ENCODE results near the gene TMEM217. TPM values are rescaled to one million over a fixed set of nuclear protein-coding genes. Genes with fewer than 3 reads are reported as not detected.
A peak's percentile ranks its signal among the peaks of the same experiment; 100 is the strongest.

Gene TMEM217
- total RNA-seq, 5 donors from 2014 or later (not counting 1 experiment from before 2014, with no cell fraction given) = 0.22 to 1.3 (median 0.49) TPM

- no peaks in the 10 kb centered on the region for H3K9me3 Mint-ChIP-seq
- ATAC-seq (replicated peaks in 1 of 4) = no peak
These were observed 3.3 kb upstream of the TMEM217 start for GRCh38 chr6:37261198-37261597.

DNA sequence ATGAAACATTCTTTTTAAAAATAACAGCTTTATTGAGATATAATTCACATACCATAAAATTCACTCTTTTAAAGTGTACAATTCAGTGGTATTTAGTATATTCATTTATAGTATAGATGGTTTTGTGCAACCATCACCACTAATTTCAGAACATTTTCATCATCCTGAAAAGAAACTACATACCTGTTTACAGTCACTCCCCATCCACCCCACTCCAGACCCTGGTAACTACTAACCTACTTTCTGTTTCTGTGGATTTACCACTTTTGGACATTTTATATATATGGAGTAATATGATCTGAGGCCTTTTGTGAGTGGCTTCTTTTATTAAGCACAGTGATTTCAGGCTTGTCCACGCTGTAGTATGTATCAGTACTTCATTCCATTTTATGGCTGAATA is 2.5 kb upstream of the TMEM217 start:
- WGBS (ENCODE audit: insufficient coverage) = no CpG with 5 or more reads among the region's 1 CpG
- ATAC-seq (replicated peaks in 1 of 4) = no peak
- ChIA-PET POLR2A (no interaction called here), CTCF (no interaction called here)
- H3K9me3 Mint-ChIP-seq = no peaks in the 10 kb centered on the region
- no peak overlapping the region for H3K27ac ChIP-seq (ENCODE audit: low read length)
- H3K27ac Mint-ChIP-seq = no peak overlapping the region
- peaks cover 10% of the 10 kb centered on the region for H3K36me3 Mint-ChIP-seq
- DNase-seq = no peak
- H3K4me1 Mint-ChIP-seq = peaks cover 59 to 64% (median 63%) of the 10 kb centered on the region in 3 donors
- H3K4me3 Mint-ChIP-seq = no peak overlapping the region
- H3K27me3 ChIP-seq (replicated peaks in 1 of 2; ENCODE audit: control insufficient read depth in 2 of 2, extremely low read depth in 1 of 2, insufficient read depth in 2 of 2, low read length in 1 of 2) = no peaks in the 10 kb centered on the region
- peaks cover 14 to 24% of the 10 kb centered on the region in 2 experiments for H3K4me1 ChIP-seq (ENCODE audit: control insufficient read depth in 1 of 2, extremely low read depth in 1 of 2, insufficient read depth in 2 of 2, low read length in 2 of 2)
- H3K27me3 Mint-ChIP-seq = no peaks in the 10 kb centered on the region
- no peak overlapping the region for H3K4me3 ChIP-seq (ENCODE audit: control insufficient read depth in 1 of 2, extremely low read depth in 1 of 2, low read length in 1 of 2)
- peaks cover 0 to 2% of the 10 kb centered on the region in 2 donors for H3K36me3 ChIP-seq (ENCODE audit: control insufficient read depth in 2 of 2, extremely low read depth in 1 of 2, insufficient read depth in 1 of 2, low read length in 1 of 2)
- no peaks in the 10 kb centered on the region for H3K9me3 ChIP-seq

More at GRCh38 chr6:37261198-37261597, 3.3 kb upstream of the TMEM217 start:
- ChIA-PET CTCF (interaction anchor here (0.6 to 0.9 kb wide), 4 partner anchors 62 to 313 kb away, joined by 3 to 9 read pairs (median 4); no protein-coding TSS in a partner anchor), POLR2A (interaction anchor here in 1 of 2 donors (0.6 kb wide), 1 partner anchor 8 kb away, joined by 4 read pairs; no protein-coding TSS in a partner anchor)
- H3K4me3 Mint-ChIP-seq = no peak overlapping the region
- H3K4me1 Mint-ChIP-seq = peaks cover 64 to 71% (median 67%) of the 10 kb centered on the region in 3 donors
- Histone ChIP-seq H3K27me3 (replicated peaks in 1 of 2; ENCODE audit: control insufficient read depth in 2 of 2, extremely low read depth in 1 of 2, insufficient read depth in 2 of 2, low read length in 1 of 2) (no peaks in the 10 kb centered on the region), H3K27ac (ENCODE audit: low read length) (no peak overlapping the region), H3K36me3 (ENCODE audit: control insufficient read depth in 2 of 2, extremely low read depth in 1 of 2, insufficient read depth in 1 of 2, low read length in 1 of 2) (peaks cover 0 to 2% of the 10 kb centered on the region in 2 donors), H3K4me3 (ENCODE audit: control insufficient read depth in 1 of 2, extremely low read depth in 1 of 2, low read length in 1 of 2) (no peak overlapping the region), H3K9me3 (no peaks in the 10 kb centered on the region), H3K4me1 (ENCODE audit: control insufficient read depth in 1 of 2, extremely low read depth in 1 of 2, insufficient read depth in 2 of 2, low read length in 2 of 2) (peaks cover 14 to 24% of the 10 kb centered on the region in 2 experiments)
- H3K27me3 Mint-ChIP-seq = no peaks in the 10 kb centered on the region
- DNase-seq = no peak
- 90% methylated on average over 2 of the region's 5 CpGs for WGBS (ENCODE audit: insufficient coverage)
- H3K36me3 Mint-ChIP-seq = peaks cover 10% of the 10 kb centered on the region
- H3K27ac Mint-ChIP-seq = no peak overlapping the region

DNA sequence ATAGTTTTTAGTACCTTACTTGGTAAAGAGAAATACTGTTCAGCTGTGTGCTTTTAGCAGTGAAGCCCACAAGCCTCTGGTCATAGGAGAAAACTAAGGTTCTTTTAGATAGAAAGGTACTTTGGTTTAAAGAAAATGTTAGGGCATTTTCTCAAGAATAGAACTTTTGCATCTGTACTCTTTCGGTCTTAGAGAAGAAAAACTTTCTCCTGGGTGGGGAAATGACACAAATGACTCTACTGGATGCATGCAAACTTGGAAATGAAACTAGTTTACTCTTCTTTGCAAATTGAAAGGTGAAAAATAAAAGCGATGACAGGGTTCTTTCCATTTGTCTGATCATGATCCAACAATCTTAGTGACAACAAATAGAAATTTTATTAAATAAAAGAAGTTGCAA is 2.1 kb upstream of the TMEM217 start:
- H3K36me3 Mint-ChIP-seq = peaks cover 10% of the 10 kb centered on the region
- H3K27me3 ChIP-seq (replicated peaks in 1 of 2; ENCODE audit: control insufficient read depth in 2 of 2, extremely low read depth in 1 of 2, insufficient read depth in 2 of 2, low read length in 1 of 2) = no peaks in the 10 kb centered on the region
- no peak for DNase-seq
- no peaks in the 10 kb centered on the region for H3K9me3 ChIP-seq
- H3K4me3 Mint-ChIP-seq = peak overlapping the region; percentile 69 to 98 (median 94)
- H3K27me3 Mint-ChIP-seq = no peaks in the 10 kb centered on the region
- no CpG with 5 or more reads among the region's 2 CpGs for WGBS (ENCODE audit: insufficient coverage)
- ChIA-PET CTCF (interaction anchor here in 1 of 2 donors (1.3 kb wide), 1 partner anchor 51 kb away, joined by 3 read pairs; no protein-coding TSS in a partner anchor), POLR2A (no interaction called here)
- H3K4me1 Mint-ChIP-seq = peaks cover 55 to 60% (median 59%) of the 10 kb centered on the region in 3 donors
- H3K4me1 ChIP-seq (ENCODE audit: control insufficient read depth in 1 of 2, extremely low read depth in 1 of 2, insufficient read depth in 2 of 2, low read length in 2 of 2) = peaks cover 14 to 24% of the 10 kb centered on the region in 2 experiments
- H3K27ac Mint-ChIP-seq = peak overlapping the region; percentile 77 to 82
- ATAC-seq (replicated peaks in 1 of 4) = no peak
- no peak overlapping the region for H3K4me3 ChIP-seq (ENCODE audit: control insufficient read depth in 1 of 2, extremely low read depth in 1 of 2, low read length in 1 of 2)
- peak overlapping the region; percentile 87 for H3K27ac ChIP-seq (ENCODE audit: low read length)
- H3K36me3 ChIP-seq (ENCODE audit: control insufficient read depth in 2 of 2, extremely low read depth in 1 of 2, insufficient read depth in 1 of 2, low read length in 1 of 2) = peaks cover 0 to 2% of the 10 kb centered on the region in 2 donors
- no peaks in the 10 kb centered on the region for H3K9me3 Mint-ChIP-seq

- WGBS (ENCODE audit: insufficient coverage) = no CpG with 5 or more reads among the region's 2 CpGs
- Mint-ChIP-seq H3K4me1 (peaks cover 46 to 54% (median 53%) of the 10 kb centered on the region in 3 donors), H3K27ac (peak overlapping the region; percentile 77 to 78), H3K36me3 (peaks cover 10% of the 10 kb centered on the region), H3K4me3 (peak overlapping the region; percentile 69 to 98 (median 94)), H3K9me3 (no peaks in the 10 kb centered on the region), H3K27me3 (no peaks in the 10 kb centered on the region)
- H3K4me3 ChIP-seq (ENCODE audit: control insufficient read depth in 1 of 2, extremely low read depth in 1 of 2, low read length in 1 of 2) = no peak overlapping the region
- peaks cover 0 to under 1% of the 10 kb centered on the region in 2 donors for H3K36me3 ChIP-seq (ENCODE audit: control insufficient read depth in 2 of 2, extremely low read depth in 1 of 2, insufficient read depth in 1 of 2, low read length in 1 of 2)
- DNase-seq (peak in 1 of 35 experiments; percentile 70), ATAC-seq (replicated peaks in 1 of 4) (peak in 1 of 4 experiments; percentile 33)
- H3K9me3 ChIP-seq = no peaks in the 10 kb centered on the region
- peak overlapping the region; percentile 87 for H3K27ac ChIP-seq (ENCODE audit: low read length)
- peaks cover 14 to 24% of the 10 kb centered on the region in 2 experiments for H3K4me1 ChIP-seq (ENCODE audit: control insufficient read depth in 1 of 2, extremely low read depth in 1 of 2, insufficient read depth in 2 of 2, low read length in 2 of 2)
- no peaks in the 10 kb centered on the region for H3K27me3 ChIP-seq (replicated peaks in 1 of 2; ENCODE audit: control insufficient read depth in 2 of 2, extremely low read depth in 1 of 2, insufficient read depth in 2 of 2, low read length in 1 of 2)
- CTCF ChIA-PET = interaction anchor here (0.7 to 1.3 kb wide), 2 partner anchors 26 to 50 kb away, joined by 3 read pairs; no protein-coding TSS in a partner anchor
- POLR2A ChIA-PET = interaction anchor here in 1 of 2 donors (0.5 kb wide), 1 partner anchor 1807 kb away, joined by 3 read pairs; no protein-coding TSS in a partner anchor
These were observed 1.2 kb upstream of the TMEM217 start for GRCh38 chr6:37259191-37259590.

DNA sequence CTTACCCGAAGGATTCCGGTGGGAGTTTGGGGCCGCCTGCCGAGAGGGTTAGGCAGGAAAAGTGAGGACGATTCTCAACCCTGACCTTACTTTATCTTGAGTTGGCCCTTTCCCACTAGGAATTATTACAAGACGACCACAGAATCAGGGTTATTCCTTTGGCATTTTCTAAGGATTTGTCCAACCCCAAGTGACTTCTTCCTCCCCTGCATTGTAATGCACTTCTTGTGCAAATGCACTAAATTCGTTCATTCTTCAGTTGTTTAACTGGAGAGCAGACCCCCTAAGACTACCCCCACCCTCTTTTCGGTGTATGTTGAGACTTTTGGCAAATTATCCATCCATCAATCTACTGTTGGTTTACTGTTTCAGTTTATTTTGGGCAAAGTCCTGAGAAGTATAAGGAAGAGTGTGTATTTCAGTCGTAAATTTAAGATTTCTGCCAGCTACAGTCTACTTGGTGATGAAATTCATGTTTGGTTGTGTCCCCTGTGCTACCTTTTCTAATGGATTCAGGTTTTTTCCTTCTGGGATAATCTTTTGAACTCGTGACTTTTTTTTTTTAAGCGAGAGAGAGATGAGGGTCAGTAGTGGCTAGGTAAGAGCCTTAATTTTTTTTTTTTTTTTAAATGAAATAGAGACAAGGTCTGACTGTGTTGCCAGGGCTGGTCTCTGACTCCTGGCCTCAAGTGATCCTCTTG is 611 bp upstream of the TMEM217 start:
- Mint-ChIP-seq H3K4me1 (peaks cover 40 to 50% (median 49%) of the 10 kb centered on the region in 3 donors), H3K36me3 (peaks cover 10% of the 10 kb centered on the region), H3K4me3 (peak overlapping the region; percentile 91 to 98 (median 94)), H3K9me3 (no peaks in the 10 kb centered on the region), H3K27ac (peak overlapping the region; percentile 79 to 83), H3K27me3 (no peaks in the 10 kb centered on the region)
- H3K36me3 ChIP-seq (ENCODE audit: control insufficient read depth in 2 of 2, extremely low read depth in 1 of 2, insufficient read depth in 1 of 2, low read length in 1 of 2) = no peaks in the 10 kb centered on the region
- H3K4me3 ChIP-seq (ENCODE audit: control insufficient read depth in 1 of 2, extremely low read depth in 1 of 2, low read length in 1 of 2) = peak overlapping the region; percentile 83 to 89
- POLR2A ChIA-PET = interaction anchor here in 1 of 2 donors (0.5 to 0.7 kb wide), 2 partner anchors 383 to 1807 kb away, joined by 3 read pairs; no protein-coding TSS in a partner anchor
- no peaks in the 10 kb centered on the region for H3K9me3 ChIP-seq
- no peak for ATAC-seq (replicated peaks in 1 of 4)
- peak overlapping the region; percentile 87 for H3K27ac ChIP-seq (ENCODE audit: low read length)
- DNase-seq = no peak
- no peaks in the 10 kb centered on the region for H3K27me3 ChIP-seq (replicated peaks in 1 of 2; ENCODE audit: control insufficient read depth in 2 of 2, extremely low read depth in 1 of 2, insufficient read depth in 2 of 2, low read length in 1 of 2)
- CTCF ChIA-PET = interaction anchor here (0.6 to 1.3 kb wide), 3 partner anchors 27 to 50 kb away, joined by 3 to 4 read pairs (median 3); no protein-coding TSS in a partner anchor
- H3K4me1 ChIP-seq (ENCODE audit: control insufficient read depth in 1 of 2, extremely low read depth in 1 of 2, insufficient read depth in 2 of 2, low read length in 2 of 2) = peaks cover 14 to 24% of the 10 kb centered on the region in 2 experiments
- WGBS (ENCODE audit: insufficient coverage) = 21% methylated on average over 6 of the region's 11 CpGs

DNA sequence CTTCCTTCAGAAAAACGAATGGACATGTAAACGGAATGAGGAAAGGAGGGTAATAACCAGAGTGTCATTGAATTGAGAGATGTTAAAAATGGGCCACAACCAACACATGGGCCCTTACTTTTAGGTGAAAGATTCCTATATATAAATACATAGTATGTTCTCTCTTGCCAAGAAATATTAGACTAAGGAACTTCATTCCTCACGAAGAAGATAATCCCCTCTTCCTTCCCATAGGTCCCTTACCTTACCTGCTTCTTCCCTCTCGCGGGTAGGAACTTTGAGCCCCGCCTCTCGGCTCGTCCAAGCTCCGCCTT is 667 bp downstream of the TMEM217 start:
- WGBS (ENCODE audit: insufficient coverage) = 0% methylated on average over 6 of the region's 9 CpGs
- Histone ChIP-seq H3K36me3 (ENCODE audit: control insufficient read depth in 2 of 2, extremely low read depth in 1 of 2, insufficient read depth in 1 of 2, low read length in 1 of 2) (no peaks in the 10 kb centered on the region), H3K4me1 (ENCODE audit: control insufficient read depth in 1 of 2, extremely low read depth in 1 of 2, insufficient read depth in 2 of 2, low read length in 2 of 2) (peaks cover 14 to 24% of the 10 kb centered on the region in 2 experiments), H3K27me3 (replicated peaks in 1 of 2; ENCODE audit: control insufficient read depth in 2 of 2, extremely low read depth in 1 of 2, insufficient read depth in 2 of 2, low read length in 1 of 2) (no peaks in the 10 kb centered on the region), H3K4me3 (ENCODE audit: control insufficient read depth in 1 of 2, extremely low read depth in 1 of 2, low read length in 1 of 2) (peak overlapping the region; percentile 83 to 89), H3K9me3 (no peaks in the 10 kb centered on the region), H3K27ac (ENCODE audit: low read length) (peak overlapping the region; percentile 87)
- ChIA-PET CTCF (no interaction called here), POLR2A (no interaction called here)
- DNase-seq (no peak), ATAC-seq (replicated peaks in 1 of 4) (no peak)
- Mint-ChIP-seq H3K4me1 (peaks cover 29 to 38% (median 37%) of the 10 kb centered on the region in 3 donors), H3K27ac (peak overlapping the region; percentile 79 to 83), H3K27me3 (no peaks in the 10 kb centered on the region), H3K9me3 (no peaks in the 10 kb centered on the region), H3K36me3 (peaks cover under 1% of the 10 kb centered on the region), H3K4me3 (peak overlapping the region; percentile 91 to 98 (median 94))

Measured in T-cell (primary cell).